GM12872 (cell line): Measurements from ENCODE around the gene C1QL2.
A peak's percentile ranks its signal among the peaks of the same experiment; 100 is the strongest.

Experiments used
- CTCF ChIP-seq: IDR thresholded peaks from 3 replicates; pipeline ENCODE4 v1.5.1; 2011; ENCODE audit warnings: low read depth, mild to moderate bottlenecking, low read length, moderate library complexity; ENCODE audit not compliant: insufficient read depth

C1QL2 gene

DNA sequence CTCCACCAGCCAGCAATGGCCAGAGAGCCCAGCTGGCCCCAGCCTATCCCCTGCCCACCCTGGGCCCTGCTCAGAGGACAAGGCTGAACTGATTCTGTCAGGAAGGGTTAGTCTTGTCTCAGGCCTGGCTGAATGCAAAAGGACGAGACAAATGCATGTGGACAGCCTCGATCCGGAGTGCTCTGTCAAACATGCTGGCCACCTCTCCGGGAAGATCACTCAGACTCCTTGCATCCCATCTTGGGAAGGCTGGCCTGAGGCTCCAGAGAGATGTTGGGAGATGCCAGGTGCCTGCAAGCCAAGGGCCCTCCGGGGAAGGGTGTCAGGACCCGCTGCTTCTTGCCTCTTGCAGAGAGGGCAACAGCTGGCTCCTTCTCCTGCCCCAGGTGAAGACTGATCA is 20.2 kb upstream of the C1QL2 start:
- no peak for TF ChIP-seq CTCF

DNA sequence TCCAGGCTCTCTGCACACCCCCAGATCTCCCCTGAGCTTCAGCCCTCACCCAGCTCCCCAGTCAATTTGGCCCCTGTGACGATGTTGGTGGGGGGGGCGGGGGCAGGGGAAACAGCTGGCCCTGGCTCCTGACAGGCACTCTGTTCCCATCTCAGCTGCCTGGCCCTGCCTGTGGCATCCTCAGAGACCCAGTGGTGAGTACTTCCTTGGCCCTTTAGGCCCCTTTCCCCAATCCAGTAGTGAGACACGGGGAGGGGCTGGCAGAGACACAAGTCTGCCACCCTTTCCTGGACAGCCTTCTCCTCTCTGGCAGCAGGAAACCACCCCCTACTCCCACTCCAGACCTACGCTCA is 19.3 kb upstream of the C1QL2 start:
- no peak for TF ChIP-seq CTCF

DNA sequence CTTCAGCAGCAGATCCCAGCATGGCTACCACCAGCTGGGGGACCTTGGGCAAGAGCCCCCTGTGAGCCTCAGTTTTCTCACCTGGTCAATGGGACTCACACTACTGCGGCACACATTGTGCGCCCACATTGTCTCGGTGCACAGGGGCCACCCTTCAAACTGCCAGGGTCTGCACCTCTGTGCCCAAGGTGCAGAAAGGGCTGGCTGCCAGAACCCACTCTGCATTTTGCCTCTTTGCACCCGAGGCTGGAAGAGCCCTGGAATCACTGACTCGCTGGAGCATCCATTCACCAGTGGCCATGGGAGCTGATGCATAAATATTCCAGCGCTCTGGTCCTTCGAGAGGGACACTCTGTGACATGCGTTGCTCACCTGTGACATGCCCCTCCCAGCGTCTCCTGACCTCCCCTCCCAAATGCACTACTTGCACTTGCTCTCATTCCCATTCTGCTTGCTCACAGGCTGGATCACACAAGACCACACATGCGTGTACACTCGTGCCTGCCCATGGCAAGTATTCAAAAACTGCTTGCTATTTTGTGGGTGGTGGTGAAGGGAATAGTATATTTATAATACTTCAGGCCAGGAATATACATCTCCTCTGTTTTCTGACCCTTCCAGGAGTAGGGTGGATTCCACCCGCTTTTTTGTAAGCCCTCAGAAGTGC is 18.8 kb upstream of the C1QL2 start:
- TF ChIP-seq CTCF, result no peak

GRCh38 chr2:119175517-119175916 is 17.0 kb upstream of the C1QL2 start:
- TF ChIP-seq CTCF, result no peak

DNA sequence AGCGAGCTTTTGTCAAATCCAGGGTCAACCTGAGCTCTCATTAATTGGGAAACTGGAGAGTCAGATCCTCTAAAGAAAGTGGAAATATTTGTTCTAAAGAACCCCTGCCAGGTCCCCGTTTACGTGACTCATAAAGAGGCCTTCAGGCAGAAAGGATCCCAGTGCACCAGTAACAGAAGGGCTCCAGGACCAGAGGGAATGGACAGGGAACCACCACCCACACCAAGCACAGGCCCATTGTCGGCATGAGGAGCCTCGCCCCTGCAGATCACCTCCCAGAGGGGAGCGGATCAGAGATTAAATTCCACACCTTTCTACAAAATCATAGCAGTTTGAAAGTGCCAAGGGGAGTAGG is 16.4 kb upstream of the C1QL2 start:
- TF ChIP-seq CTCF, result no peak

- peak; percentile 89 for TF ChIP-seq CTCF
These were observed 15.9 kb upstream of the C1QL2 start for GRCh38 chr2:119174216-119174992.

DNA sequence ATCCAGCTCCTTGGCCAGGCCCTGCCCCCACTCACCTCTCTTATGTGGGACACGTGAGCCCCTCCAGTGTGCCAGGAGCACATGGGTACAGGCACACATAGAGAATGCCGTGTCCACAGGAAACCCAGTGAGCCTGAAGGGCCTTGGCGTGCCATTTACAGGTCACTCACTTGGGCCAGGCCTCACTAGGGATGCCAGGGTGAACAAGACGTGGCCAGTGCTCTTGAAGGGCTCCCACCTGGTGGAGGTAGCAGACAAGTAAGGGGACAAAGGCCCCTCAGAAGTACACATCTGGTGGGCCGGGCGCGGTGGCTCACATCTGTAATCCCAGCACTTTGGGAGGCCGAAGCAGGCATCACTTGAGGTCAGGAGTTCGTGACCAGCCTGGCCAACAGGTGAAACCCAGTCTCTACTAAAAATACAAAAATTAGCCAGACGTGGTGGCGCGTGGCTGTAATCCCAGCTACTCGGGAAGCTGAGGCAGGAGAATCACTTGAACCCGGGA is 15.1 kb upstream of the C1QL2 start:
- TF ChIP-seq CTCF, result no peak
